Stimulated activated CD8-positive, alpha-beta memory T cell treated with anti-CD3 and anti-CD28 coated beads, Interleukin-7, amount 100 ng/mL, for 1 hour (primary cell): Measurements from ENCODE around the gene FYN.
"Not testable (repeated sequence)": the region's sequence is repeated elsewhere in the genome, so short reads cannot be mapped to it uniquely, and the experiment has no call there.

Experiments
- DNase-seq, 2 donors: peaks; one replicate each; pipeline ENCODE4 v3.0.0-alpha.2; 2020; ENCODE audit warnings: low read depth in 2 of 2

Gene FYN

GRCh38 chr6:111789598-111789997 is 83.7 kb downstream of the FYN start:
- no peak for DNase-seq

- no peak for DNase-seq
Measured at GRCh38 chr6:111788379-111789276, 84.6 kb downstream of the FYN start.

- DNase-seq, result not testable (repeated sequence)
Measured at GRCh38 chr6:111786151-111786550, 87.1 kb downstream of the FYN start.

- no peak for DNase-seq
Measured at GRCh38 chr6:111784433-111784832, 88.8 kb downstream of the FYN start.

GRCh38 chr6:111782887-111783466 is 90.3 kb downstream of the FYN start:
- no peak for DNase-seq

GRCh38 chr6:111782192-111782809 is 91.0 kb downstream of the FYN start:
- DNase-seq, result no peak

- no peak for DNase-seq
Measured at GRCh38 chr6:111781041-111781708, 92.1 kb downstream of the FYN start.

GRCh38 chr6:111780393-111780792 is 92.9 kb downstream of the FYN start:
- DNase-seq, result no peak

- no peak for DNase-seq
Measured at GRCh38 chr6:111779660-111780059, 93.6 kb downstream of the FYN start.

GRCh38 chr6:111779031-111779430 is 94.2 kb downstream of the FYN start:
- no peak for DNase-seq

- DNase-seq, result no peak
Measured at GRCh38 chr6:111777357-111777756, 95.9 kb downstream of the FYN start.

- DNase-seq, result no peak
Measured at GRCh38 chr6:111776236-111777221, 96.7 kb downstream of the FYN start.

GRCh38 chr6:111775145-111775922 is 97.9 kb downstream of the FYN start:
- no peak for DNase-seq

- DNase-seq, result no peak
Measured at GRCh38 chr6:111774346-111774703, 98.9 kb downstream of the FYN start.

GRCh38 chr6:111773501-111774345 is 99.5 kb downstream of the FYN start:
- DNase-seq, result no peak

- DNase-seq, result no peak
Measured at GRCh38 chr6:111772381-111772780, 100.9 kb downstream of the FYN start.

- DNase-seq, result no peak
Measured at GRCh38 chr6:111771629-111772028, 101.6 kb downstream of the FYN start.

- DNase-seq, result no peak
Measured at GRCh38 chr6:111771094-111771432, 102.2 kb downstream of the FYN start.

GRCh38 chr6:111770263-111771093 is 102.8 kb downstream of the FYN start:
- DNase-seq, result no peak
